Measurements from ENCODE around the gene MFAP5.

Gene MFAP5

DNA sequence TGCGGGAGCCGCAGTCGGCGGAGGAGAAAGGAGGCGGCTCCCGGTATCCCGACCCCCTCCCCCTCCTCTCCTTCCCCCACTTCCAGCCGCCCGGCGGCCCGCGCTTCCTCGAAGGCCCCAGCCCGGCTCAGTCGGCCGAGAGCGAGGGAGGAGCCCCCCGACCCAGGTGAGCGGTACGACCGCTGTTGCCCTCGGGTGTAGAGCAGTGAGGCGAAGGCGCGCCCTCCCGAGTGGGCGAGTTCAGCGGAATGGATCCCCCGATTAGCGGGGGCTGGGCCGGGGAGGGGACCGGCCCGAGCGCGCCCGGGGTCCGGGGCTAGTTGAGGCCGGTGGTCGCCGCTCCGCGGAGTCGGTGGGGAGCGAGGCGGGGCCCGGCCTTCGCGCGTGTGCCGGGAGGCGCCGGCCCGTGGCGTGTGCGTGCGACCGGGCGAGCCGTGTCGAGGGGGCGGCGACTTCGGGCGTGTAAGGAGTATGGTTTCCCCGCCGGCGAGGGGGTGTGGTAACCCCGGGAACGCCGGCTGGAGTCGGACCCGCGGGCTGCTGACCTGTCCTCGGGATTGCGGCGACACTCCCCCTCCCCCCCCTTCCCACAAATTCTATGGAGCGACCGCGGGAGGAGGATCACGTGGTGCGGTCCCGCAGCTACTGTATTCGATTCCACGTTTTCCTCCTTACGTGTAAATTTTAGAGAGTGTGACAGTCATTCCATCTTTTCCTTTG is 35.7 kb upstream of the MFAP5 start:
- no peak for DNase-seq (ENCODE audit: low read depth)
- TF ChIP-seq, protein P1, sequence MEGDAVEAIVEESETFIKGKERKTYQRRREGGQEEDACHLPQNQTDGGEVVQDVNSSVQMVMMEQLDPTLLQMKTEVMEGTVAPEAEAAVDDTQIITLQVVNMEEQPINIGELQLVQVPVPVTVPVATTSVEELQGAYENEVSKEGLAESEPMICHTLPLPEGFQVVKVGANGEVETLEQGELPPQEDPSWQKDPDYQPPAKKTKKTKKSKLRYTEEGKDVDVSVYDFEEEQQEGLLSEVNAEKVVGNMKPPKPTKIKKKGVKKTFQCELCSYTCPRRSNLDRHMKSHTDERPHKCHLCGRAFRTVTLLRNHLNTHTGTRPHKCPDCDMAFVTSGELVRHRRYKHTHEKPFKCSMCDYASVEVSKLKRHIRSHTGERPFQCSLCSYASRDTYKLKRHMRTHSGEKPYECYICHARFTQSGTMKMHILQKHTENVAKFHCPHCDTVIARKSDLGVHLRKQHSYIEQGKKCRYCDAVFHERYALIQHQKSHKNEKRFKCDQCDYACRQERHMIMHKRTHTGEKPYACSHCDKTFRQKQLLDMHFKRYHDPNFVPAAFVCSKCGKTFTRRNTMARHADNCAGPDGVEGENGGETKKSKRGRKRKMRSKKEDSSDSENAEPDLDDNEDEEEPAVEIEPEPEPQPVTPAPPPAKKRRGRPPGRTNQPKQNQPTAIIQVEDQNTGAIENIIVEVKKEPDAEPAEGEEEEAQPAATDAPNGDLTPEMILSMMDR (IDR thresholded peaks at IDR 0.05; ENCODE audit: control insufficient read depth, insufficient read depth, low read depth, low read length, missing control alignments) = no peak

DNA sequence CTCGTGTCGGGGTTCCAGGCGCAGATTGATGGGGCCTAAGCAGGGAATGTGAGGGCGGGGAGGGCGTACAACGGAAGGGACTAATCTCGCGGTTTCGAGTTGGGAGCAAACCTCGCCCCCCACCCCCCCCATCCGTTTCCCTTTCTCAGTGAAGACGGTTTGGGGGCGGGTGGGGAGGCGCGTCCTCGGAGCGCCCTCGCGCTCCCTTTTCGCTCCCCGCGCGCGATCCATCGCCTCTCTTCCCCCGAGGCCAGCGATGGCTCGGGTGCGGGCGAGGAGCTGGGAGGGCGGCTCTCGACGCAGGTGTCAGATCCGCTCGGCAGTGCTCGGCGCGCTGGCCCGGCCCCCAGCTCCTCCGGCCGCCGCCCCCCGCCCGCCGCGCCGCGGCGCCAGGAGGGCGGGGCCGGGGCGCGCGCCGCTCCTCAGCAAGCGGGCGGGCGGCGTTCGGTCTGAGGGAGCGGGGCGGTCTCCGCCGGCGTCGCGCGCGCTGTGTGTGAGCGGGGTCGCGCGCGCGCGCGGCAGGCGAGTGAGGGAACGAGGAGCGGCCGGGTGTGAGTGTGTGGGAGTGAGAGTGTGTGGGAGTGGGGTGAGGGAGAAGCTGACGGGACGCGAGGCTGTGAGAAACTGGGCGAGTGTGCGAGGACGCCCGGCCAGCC is 35.0 kb upstream of the MFAP5 start, which contains the start of gene RIMKLB:
TSS of gene RIMKLB (plus strand) at position 516 of the 656 bp plus-strand sequence. CDS start 15,876 bp downstream, outside the sequence.
- peak within 1 kb of the TSS; percentile 67 for H3K4me3 ChIP-seq (ENCODE audit: control insufficient read depth, low read depth, low read length)
- no peak for DNase-seq (ENCODE audit: low read depth)
- TF ChIP-seq, protein P1 (IDR thresholded peaks at IDR 0.05; ENCODE audit: control insufficient read depth, insufficient read depth, low read depth, low read length, missing control alignments) = no peak

More for the DNA sequence above, 35.7 kb upstream of the MFAP5 start:
- H3K4me3 ChIP-seq (ENCODE audit: control insufficient read depth, low read depth, low read length) = peak overlapping the region; percentile 67

DNA sequence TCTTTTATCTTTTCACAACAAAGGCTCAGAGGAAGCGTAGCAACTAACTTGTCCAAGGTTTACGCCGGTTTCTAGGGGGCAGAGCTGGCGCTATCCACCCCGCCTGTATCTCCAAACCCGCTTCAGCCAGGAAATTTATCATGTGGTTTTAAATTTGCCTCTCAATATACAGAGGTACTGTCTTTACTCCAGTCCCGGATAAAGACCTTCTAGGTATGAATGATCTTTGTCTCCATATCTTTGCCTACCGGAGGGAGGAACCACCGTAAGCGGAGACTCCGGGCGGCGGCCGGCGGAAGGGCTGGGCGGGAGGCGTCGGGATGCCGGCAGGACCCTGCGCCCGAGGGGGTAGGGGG is 34.5 kb upstream of the MFAP5 start:
- TF ChIP-seq, protein P1 (IDR thresholded peaks at IDR 0.05; ENCODE audit: control insufficient read depth, insufficient read depth, low read depth, low read length, missing control alignments) = no peak
- peak overlapping the region; percentile 67 for H3K4me3 ChIP-seq (ENCODE audit: control insufficient read depth, low read depth, low read length)
- DNase-seq (ENCODE audit: low read depth) = no peak

DNA sequence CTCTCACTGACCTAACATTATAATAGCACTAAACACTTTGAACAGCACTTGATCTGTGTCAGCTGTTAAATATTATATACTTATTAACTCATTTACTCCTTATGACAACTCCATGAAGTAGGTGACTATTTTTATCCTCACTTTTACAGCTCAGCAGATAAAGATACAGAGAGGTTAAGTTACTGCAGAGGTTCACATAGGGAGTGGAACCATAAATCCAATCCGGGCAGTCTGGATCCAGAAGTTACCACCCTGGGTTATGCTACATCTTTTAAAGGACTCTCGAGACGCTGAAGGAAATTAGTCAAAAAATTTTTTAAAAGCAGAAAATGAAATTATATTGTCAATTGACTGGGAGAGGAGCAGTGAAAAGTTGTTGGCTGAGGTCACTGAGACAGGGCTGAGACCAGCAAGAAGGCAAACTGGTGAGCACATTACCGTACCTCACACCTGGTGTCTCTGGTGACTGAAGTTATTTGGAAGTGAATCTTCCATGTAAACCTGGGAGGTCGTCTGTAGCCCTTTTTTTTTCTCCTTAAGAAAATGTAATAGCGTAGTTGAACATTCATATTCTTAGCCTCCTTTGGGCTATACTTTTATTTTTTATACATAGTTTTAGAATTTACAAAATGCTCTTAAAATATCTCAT is 33.9 kb upstream of the MFAP5 start:
- DNase-seq (ENCODE audit: low read depth) = no peak
- peak overlapping the region; percentile 67 for H3K4me3 ChIP-seq (ENCODE audit: control insufficient read depth, low read depth, low read length)
- TF ChIP-seq, protein P1 (IDR thresholded peaks at IDR 0.05; ENCODE audit: control insufficient read depth, insufficient read depth, low read depth, low read length, missing control alignments) = no peak

DNA sequence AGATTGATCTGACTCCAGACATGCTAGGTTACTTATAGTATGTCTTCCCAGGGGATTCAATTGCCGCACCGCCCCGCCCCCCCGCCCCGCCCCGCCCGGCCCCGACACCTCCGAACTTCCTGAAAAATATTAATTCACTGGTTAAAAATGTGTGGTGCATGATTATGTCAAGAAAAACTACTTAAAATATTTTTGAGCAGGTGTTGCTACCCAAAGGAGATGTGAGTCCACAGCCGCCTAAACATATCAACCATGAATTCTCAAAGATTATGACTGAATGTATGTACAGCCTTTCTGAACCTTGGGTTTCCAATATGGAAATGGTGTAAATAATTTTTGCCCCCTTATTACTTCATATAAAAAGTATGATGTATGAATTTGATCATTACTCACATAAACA is 32.5 kb upstream of the MFAP5 start:
- H3K4me3 ChIP-seq (ENCODE audit: control insufficient read depth, low read depth, low read length) = no peak overlapping the region
- DNase-seq (ENCODE audit: low read depth) = no peak
- TF ChIP-seq, protein P1 (IDR thresholded peaks at IDR 0.05; ENCODE audit: control insufficient read depth, insufficient read depth, low read depth, low read length, missing control alignments) = no peak

DNA sequence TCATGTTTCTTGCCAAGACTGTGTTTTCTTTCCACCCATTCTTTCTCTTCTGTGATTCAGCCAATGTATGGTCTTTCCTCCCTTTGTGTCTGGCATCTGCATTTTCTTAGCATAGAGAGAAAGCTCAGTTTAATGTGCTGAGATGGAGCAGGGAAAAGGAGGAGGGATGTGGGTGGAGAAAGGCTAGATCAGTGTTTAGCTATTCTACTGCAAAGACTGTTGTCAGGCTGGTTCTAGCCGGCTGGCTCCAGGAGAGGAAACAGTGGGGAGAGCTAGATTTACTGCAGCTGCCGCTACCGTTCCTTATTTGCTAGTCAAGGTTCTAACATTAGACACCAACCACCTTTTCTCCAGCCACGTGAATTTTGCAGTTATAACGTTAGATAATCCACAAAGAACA is 29.9 kb upstream of the MFAP5 start:
- DNase-seq (ENCODE audit: low read depth) = no peak
- no peak overlapping the region for H3K4me3 ChIP-seq (ENCODE audit: control insufficient read depth, low read depth, low read length)

More for the DNA sequence above, 29.9 kb upstream of the MFAP5 start:
- TF ChIP-seq, protein P1 (IDR thresholded peaks at IDR 0.05; ENCODE audit: control insufficient read depth, insufficient read depth, low read depth, low read length, missing control alignments) = no peak

Measured in AG09309 (cell line).